ENCODE data around the gene MTA2. TPM values are rescaled to one million over a fixed set of nuclear protein-coding genes. Genes with fewer than 3 reads are reported as not detected.

MTA2 gene
- total RNA-seq, 2 experiments from 2014 or later = 130 to 174 TPM

- no TSS peak for BruUV-seq (replicated peaks)
- Histone ChIP-seq H3K4me2 (ENCODE audit: low read length) (peak overlapping the region; percentile 44), H3K4me3 (ENCODE audit: low read depth, low read length, poor library complexity, severe bottlenecking) (peak overlapping the region; percentile 25), H3K4me1 (ENCODE audit: insufficient read depth, low read length, poor library complexity, severe bottlenecking) (peaks cover 29% of the 10 kb centered on the region), H3K27ac (ENCODE audit: low read depth, low read length, poor library complexity, severe bottlenecking) (no peak overlapping the region), H3K79me2 (ENCODE audit: insufficient read depth, low read depth, low read length) (peaks cover 54% of the 10 kb centered on the region), H4K20me1 (ENCODE audit: insufficient read depth, low read length) (no peaks in the 10 kb centered on the region), H2AFZ (ENCODE audit: low read length) (no peak overlapping the region), H3K9me2 (ENCODE audit: insufficient read depth, low read length) (no peaks in the 10 kb centered on the region), H3K9me3 (ENCODE audit: low read length) (no peaks in the 10 kb centered on the region), H3K36me3 (ENCODE audit: insufficient read depth, low read length) (peaks cover 55% of the 10 kb centered on the region)
- intact Hi-C loops (cut with micrococcal nuclease; ENCODE audit: unreplicated experiment) = loop anchor here (1.0 kb wide), 2 partner anchors 114 to 194 kb away; partner anchors contain the start of gene POLR2G
- ChIA-PET CTCF (ENCODE audit: unreplicated experiment) (interaction anchor here (0.6 to 0.9 kb wide), 3 partner anchors 55 to 1538 kb away, joined by 3 to 10 read pairs (median 7); no protein-coding TSS in a partner anchor), POLR2A (interaction anchor here (0.6 to 1.7 kb wide), 6 partner anchors 10 to 57 kb away, joined by 4 to 20 read pairs (median 8); partner anchors contain the start of genes C11orf98 and CSKMT)
- no peak for TF ChIP-seq CTCF (conservative IDR thresholded peaks at IDR 0.05; ENCODE audit: low read length)
- TF ChIP-seq EZH2phosphoT487 (IDR thresholded peaks at IDR 0.05; ENCODE audit: borderline replicate concordance, low read depth, low read length) = no peak
- DNase-seq (ENCODE audit: low spot score) = no peak
Observed at GRCh38 chr11:62646825-62647608, 45.4 kb upstream of the MTA2 start.

- Histone ChIP-seq H3K27ac (ENCODE audit: low read depth, low read length, poor library complexity, severe bottlenecking) (peak within 1 kb of the TSS; percentile 76), H3K4me2 (ENCODE audit: low read length) (peak within 1 kb of the TSS; percentile 82), H2AFZ (ENCODE audit: low read length) (no peak within 1 kb of the TSS; the same call in 1 of the 2 replicates), H3K4me3 (ENCODE audit: low read depth, low read length, poor library complexity, severe bottlenecking) (peak within 1 kb of the TSS; percentile 95), H3K9me2 (ENCODE audit: insufficient read depth, low read length) (no peaks in the 10 kb centered on the region), H3K4me1 (ENCODE audit: insufficient read depth, low read length, poor library complexity, severe bottlenecking) (peaks cover 20% of the 10 kb centered on the region), H3K9me3 (ENCODE audit: low read length) (no peaks in the 10 kb centered on the region), H4K20me1 (ENCODE audit: insufficient read depth, low read length) (no peaks in the 10 kb centered on the region), H3K36me3 (ENCODE audit: insufficient read depth, low read length) (peaks cover 60% of the 10 kb centered on the region), H3K79me2 (ENCODE audit: insufficient read depth, low read depth, low read length) (peaks cover 54% of the 10 kb centered on the region)
- no peak for TF ChIP-seq EZH2phosphoT487 (IDR thresholded peaks at IDR 0.05; ENCODE audit: borderline replicate concordance, low read depth, low read length)
- no peak for TF ChIP-seq CTCF (conservative IDR thresholded peaks at IDR 0.05; ENCODE audit: low read length)
- ChIA-PET POLR2A (interaction anchor here (0.9 to 1.7 kb wide), 7 partner anchors 9 to 27 kb away, joined by 4 to 20 read pairs (median 7); partner anchors contain the start of genes C11orf98 and CSKMT), CTCF (ENCODE audit: unreplicated experiment) (interaction anchor here (0.6 to 0.9 kb wide), 3 partner anchors 55 to 1539 kb away, joined by 3 to 10 read pairs (median 7); no protein-coding TSS in a partner anchor)
- peak; percentile 99 for DNase-seq (ENCODE audit: low spot score)
- intact Hi-C loops (cut with micrococcal nuclease; ENCODE audit: unreplicated experiment) = loop anchor here (1.0 kb wide), 2 partner anchors 115 to 195 kb away; partner anchors contain the start of gene POLR2G
- BruUV-seq (replicated peaks) = TSS peak; percentile 75
Observed at GRCh38 chr11:62645946-62646824, 44.5 kb upstream of the MTA2 start, which contains the start of gene GANAB. GANAB (minus strand) TSS chr11:62646613; CDS start chr11:62646599, 14 bp downstream.

All from OCI-LY7 (cell line).